Pancreas (tissue), 10 donors: ENCODE results near the gene RAI1. TPM values are rescaled to one million over a fixed set of nuclear protein-coding genes. Genes with fewer than 3 reads are reported as not detected.

ENCODE experiments used
- ATAC-seq, 4 donors: fragments of 200-7000 bp; cut with Tn5 transposase; one replicate each; pipeline versions ENCODE4 v1.8.0 to v1.9.1; 2020; ENCODE audit warnings: mild to moderate bottlenecking in 4 of 4, moderate library complexity in 4 of 4
- DNase-seq, 6 donors: peaks; one replicate each; pipeline ENCODE4 v3.0.0-alpha.2; 2020
- FAIRE-seq: peaks from 2 replicates; lab custom pipeline; 2012; peaks lifted over from hg19 to GRCh38; lab: Jason Lieb, UNC
- H3K27ac ChIP-seq, 4 donors: fragments of 200-600 bp; sonication (generic); 1 replicate in 3 of 4; 2 replicates in 1 of 4; pipeline versions ENCODE4 v1.5.0 to v1.8.0; 2020
- H3K27me3 ChIP-seq, 4 donors: fragments of 200-600 bp; one replicate each; pipeline ENCODE4 v1.8.0; 2021
- H3K36me3 ChIP-seq, 3 donors: fragments of 200-600 bp; sonication (generic) in 1 of 3; one replicate each; pipeline versions ENCODE4 v1.5.0 to v1.8.0; 2020 to 2021
- H3K4me1 ChIP-seq, 3 donors: fragments of 200-600 bp; one replicate each; pipeline ENCODE4 v1.8.0; 2021
- H3K4me3 ChIP-seq, 4 donors: fragments of 200-600 bp; sonication (generic) in 2 of 4; one replicate each; pipeline versions ENCODE4 v1.5.0 to v1.8.0; 2020 to 2021
- H3K9me3 ChIP-seq, 4 donors: fragments of 200-600 bp; one replicate each; pipeline ENCODE4 v1.8.0; 2021
- WGBS, 2 donors: extraction: QIAGEN DNeasy Blood & Tissue Kit; methylation state at CpG; one replicate each; pipeline ENCODE4 v1.1.7; 2013; 5-methylcytosine and 5-hydroxymethylcytosine counted together
- intact Hi-C, 3 donors: fragments of 100-400 bp; cut with DNase I; formaldehyde crosslinking; loops; one replicate each; pipeline versions ENCODE4 v1.11.1 to v1.14.2; 2022
- polyA plus RNA-seq, 2 donors: library from polyadenylated mRNA; stranded (reverse); fragments of 200-250 nt; gene quantifications; one replicate each; pipeline ENCODE4 v1.2.3, GENCODE V29; 2013
- total RNA-seq, 6 donors: library from RNA; stranded (reverse); fragmentation: NEBNext Ultra II Directional in 4 of 6; extraction: Animal tissue kit (Norgen Biotek cat#: 25700) in 4 of 6; gene quantifications; one replicate each; pipeline versions ENCODE4 v1.2.1 to v1.2.4, GENCODE V29; 2021 to 2023
- TF ChIP-seq, protein P1 (sequence below), 4 donors: fragments of 200-600 bp; sonication (generic) in 3 of 4; IDR thresholded peaks; one replicate each; pipeline versions ENCODE4 v1.5.0 to v1.8.0; 2021; ENCODE audit warnings: antibody characterized with exemption in 4 of 4
- donor health status: healthy with polysubstance abuse.
- donor health status: DM: no; HTN: no; CAD: no; lungs with moderate emphysema.
- donor health status: DM: no; HTN: no; CAD: no.
- donor health status: control.
- donor health status: control.
- donor health status: Bipolar disorder and iron deficiency.
- donor health status: DM: yes; HTN: yes; CAD: no.
- donor health status: DM: no; HTN: no; CAD: no.
- donor health status: DM: no; HTN: no; CAD: no.
- donor health status: DM: yes; HTN: yes; CAD: no.

The RAI1 gene
- total and polyA plus RNA-seq, 8 donors: 12.1 to 23.9 (median 16.7) TPM

DNA sequence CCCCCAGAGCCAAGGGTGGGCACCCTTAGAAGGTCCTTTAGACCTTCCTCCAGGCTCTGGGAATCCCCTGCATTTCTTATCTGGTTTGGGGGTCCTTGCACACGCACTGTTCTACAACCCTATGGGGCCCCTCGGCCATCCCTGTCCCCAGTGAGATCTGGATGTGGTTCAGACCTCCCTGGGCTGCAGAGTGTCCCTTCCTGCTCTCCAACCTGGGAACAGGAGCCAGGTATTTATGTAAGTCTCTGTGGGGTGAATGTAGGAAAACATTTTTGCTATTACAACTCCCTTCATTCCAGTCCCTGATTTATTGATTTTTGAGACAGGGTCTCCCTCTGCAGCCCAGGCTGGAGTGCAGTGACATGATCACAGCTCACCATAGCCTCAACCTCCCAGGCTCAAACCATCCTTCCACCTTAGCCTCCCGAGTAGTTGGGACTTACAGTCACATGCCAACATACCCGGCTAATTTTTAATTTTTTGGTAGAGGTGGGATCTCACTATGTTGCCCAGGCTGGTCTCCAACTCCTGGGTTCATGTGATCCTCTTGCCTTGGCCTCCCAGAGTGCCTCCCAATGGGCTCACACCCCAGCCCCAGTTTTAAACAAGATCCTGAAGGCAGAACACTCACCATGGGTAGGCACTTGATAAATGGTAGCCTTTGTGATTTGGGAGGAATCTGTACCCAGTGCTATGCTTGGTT is 61.6 kb downstream of the RAI1 start:
- Histone ChIP-seq H3K36me3 (no peaks in the 10 kb centered on the region), H3K27me3 (no peaks in the 10 kb centered on the region), H3K27ac (peak overlapping the region in 3 of 4 donors; percentile 17 to 77 (median 51)), H3K4me3 (no peak overlapping the region), H3K4me1 (peaks cover 12 to 27% (median 19%) of the 10 kb centered on the region in 3 donors), H3K9me3 (no peaks in the 10 kb centered on the region)
- DNase-seq (no peak), FAIRE-seq (no peak), ATAC-seq (no peak)
- TF ChIP-seq, protein P1, sequence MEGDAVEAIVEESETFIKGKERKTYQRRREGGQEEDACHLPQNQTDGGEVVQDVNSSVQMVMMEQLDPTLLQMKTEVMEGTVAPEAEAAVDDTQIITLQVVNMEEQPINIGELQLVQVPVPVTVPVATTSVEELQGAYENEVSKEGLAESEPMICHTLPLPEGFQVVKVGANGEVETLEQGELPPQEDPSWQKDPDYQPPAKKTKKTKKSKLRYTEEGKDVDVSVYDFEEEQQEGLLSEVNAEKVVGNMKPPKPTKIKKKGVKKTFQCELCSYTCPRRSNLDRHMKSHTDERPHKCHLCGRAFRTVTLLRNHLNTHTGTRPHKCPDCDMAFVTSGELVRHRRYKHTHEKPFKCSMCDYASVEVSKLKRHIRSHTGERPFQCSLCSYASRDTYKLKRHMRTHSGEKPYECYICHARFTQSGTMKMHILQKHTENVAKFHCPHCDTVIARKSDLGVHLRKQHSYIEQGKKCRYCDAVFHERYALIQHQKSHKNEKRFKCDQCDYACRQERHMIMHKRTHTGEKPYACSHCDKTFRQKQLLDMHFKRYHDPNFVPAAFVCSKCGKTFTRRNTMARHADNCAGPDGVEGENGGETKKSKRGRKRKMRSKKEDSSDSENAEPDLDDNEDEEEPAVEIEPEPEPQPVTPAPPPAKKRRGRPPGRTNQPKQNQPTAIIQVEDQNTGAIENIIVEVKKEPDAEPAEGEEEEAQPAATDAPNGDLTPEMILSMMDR (IDR thresholded peaks at IDR 0.05): no peak
- intact Hi-C loops: loop anchor here in 1 of 3 donors (10.0 kb wide), 1 partner anchor 48 kb away; no protein-coding TSS in a partner anchor
- WGBS, 2 donors: 46 to 51% methylated on average over 4 of the region's 4 CpGs

DNA sequence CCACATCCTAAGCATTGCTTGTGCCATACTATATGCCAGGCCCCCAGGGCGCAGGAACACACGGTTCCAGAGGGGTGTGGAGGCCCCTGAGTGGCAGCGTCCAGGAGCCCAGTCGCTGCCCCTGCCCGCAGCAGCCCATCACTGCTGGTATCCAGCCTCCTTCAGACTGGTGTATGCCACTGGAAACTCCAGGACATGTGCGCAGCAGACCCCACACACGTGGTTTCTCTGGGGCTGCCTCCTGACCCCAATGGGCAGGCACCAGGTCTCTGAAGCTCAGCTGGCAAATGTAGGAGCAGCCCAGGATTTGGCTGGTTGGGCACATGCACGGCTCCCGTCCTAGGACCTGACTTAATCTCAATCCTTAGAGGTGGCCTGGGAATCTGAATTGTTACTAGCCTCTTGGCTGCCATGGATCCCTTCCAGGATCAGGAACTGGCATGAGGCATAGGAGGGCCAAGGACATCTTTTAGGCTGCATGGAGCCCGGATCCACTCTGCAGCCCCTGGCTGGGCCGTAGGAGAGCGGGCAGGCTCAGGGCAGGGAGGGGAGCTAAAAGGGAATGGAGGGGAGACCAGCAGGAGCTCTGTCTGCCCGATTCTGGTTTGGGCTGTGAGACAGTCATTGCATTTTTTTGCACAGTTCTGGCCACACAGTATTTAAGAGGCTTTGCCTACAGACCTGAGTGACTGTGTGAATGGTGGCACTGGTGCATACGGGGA is 62.3 kb downstream of the RAI1 start:
- Histone ChIP-seq H3K4me1 (peaks cover 11 to 23% (median 17%) of the 10 kb centered on the region in 3 donors), H3K9me3 (no peaks in the 10 kb centered on the region), H3K4me3 (no peak overlapping the region), H3K36me3 (no peaks in the 10 kb centered on the region), H3K27me3 (no peaks in the 10 kb centered on the region), H3K27ac (peak overlapping the region in 1 of 4 donors; percentile 8)
- FAIRE-seq: no peak
- no peak for ATAC-seq
- 87 to 89% methylated on average over 14 of the region's 14 CpGs for WGBS, 2 donors
- no peak for DNase-seq
- TF ChIP-seq, protein P1 (IDR thresholded peaks at IDR 0.05): no peak
- intact Hi-C loops: loop anchor here in 1 of 3 donors (10.0 kb wide), 1 partner anchor 49 kb away; no protein-coding TSS in a partner anchor

DNA sequence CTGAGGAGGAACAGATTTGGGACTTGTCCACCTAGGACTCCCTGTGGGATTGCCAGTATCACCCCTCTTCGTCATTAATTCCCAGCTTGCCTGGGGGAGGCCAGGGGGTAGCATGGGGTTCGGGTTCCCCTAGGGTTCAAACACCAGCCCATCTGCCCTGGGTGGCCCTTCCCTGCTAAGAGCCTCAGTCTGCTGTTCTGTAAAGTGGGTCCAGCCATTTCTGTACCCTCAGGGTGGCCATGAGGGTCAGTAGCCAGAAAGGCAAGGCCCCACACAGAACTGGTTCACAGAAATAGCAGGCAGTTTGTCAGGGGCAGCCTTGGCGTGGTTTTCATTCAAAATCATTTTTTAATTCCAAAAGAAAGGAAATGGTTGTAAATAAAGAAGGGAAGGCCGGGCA is 62.9 kb downstream of the RAI1 start:
- Histone ChIP-seq H3K9me3 (no peaks in the 10 kb centered on the region), H3K4me3 (no peak overlapping the region), H3K4me1 (peaks cover 5 to 18% (median 11%) of the 10 kb centered on the region in 3 donors), H3K27ac (no peak overlapping the region), H3K36me3 (no peaks in the 10 kb centered on the region), H3K27me3 (no peaks in the 10 kb centered on the region)
- FAIRE-seq (no peak), ATAC-seq (no peak), DNase-seq (no peak)
- intact Hi-C loops: loop anchor here in 1 of 3 donors (10.0 kb wide), 1 partner anchor 49 kb away; no protein-coding TSS in a partner anchor
- WGBS, 2 donors: 88 to 96% methylated on average over 4 of the region's 4 CpGs
- TF ChIP-seq, protein P1 (IDR thresholded peaks at IDR 0.05): no peak

DNA sequence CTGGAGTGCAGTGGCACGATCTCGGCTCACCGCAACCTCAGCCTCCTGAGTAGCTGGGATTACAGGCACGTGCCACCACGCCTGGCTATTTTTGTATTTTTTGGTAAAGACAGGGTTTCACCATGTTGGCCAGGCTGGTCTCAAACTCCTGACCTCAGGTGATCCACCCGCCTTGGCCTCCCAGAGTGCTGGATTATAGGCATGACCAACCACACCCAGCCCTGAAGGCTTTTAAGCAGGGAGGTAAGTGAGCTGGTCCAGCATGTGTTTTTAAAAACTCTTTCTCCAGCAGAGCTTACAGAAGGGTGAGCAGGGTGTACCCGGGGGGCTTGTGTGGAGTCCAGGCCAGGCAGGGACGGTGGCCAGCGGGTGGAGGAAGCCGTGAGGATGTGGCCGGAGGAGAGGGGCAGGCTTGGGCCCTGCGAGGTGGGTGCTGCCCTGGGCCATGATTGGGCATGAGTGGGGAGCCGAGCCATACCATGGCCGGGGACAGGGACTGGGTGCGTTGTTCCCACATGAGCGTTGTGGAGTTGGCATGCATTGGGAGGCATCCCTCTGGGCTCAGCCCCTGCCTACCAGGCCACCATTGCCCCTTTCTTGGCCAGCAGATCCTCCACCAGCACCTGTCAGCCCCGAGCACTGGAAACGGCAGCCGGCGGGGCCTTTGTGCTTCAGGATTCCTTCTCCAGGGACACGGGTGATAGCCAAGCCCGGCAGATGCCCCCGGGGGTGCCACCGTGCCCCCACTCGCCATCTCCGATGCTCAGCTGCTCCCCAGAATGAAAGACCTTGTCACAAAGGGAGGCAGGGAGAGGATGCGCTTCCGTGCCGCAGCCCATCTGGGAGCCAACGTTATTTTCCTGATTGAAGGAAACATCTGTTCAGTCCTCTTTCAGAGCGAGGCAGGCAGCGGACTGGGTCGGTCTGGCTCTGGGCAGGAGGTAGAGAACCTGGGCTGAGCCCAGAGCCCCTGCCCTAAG is 64.5 kb downstream of the RAI1 start:
- no peak overlapping the region for H3K27ac ChIP-seq
- no peak for DNase-seq
- FAIRE-seq: no peak
- H3K9me3 ChIP-seq: no peaks in the 10 kb centered on the region
- no peaks in the 10 kb centered on the region for H3K27me3 ChIP-seq
- no peak overlapping the region for H3K4me3 ChIP-seq
- H3K4me1 ChIP-seq: peaks cover 0 to 5% (median 2%) of the 10 kb centered on the region in 3 donors
- TF ChIP-seq, protein P1 (IDR thresholded peaks at IDR 0.05): no peak
- 89 to 91% methylated on average over 33 of the region's 33 CpGs for WGBS, 2 donors
- no peak for ATAC-seq
- intact Hi-C loops: loop anchor here in 1 of 3 donors (10.0 kb wide), 1 partner anchor 51 kb away; no protein-coding TSS in a partner anchor
- H3K36me3 ChIP-seq: no peaks in the 10 kb centered on the region
